HG02759 (cell line): Measurements from ENCODE around the gene PARD3.
"Not testable (repeated sequence)": the region's sequence is repeated elsewhere in the genome, so short reads cannot be mapped to it uniquely, and the experiment has no call there.

ENCODE experiments used
- ATAC-seq: cut with Tn5 transposase; IDR thresholded peaks from one replicate; pipeline ENCODE4 v1.9.1; 2021; ENCODE audit warnings: mild to moderate bottlenecking, moderate library complexity; ENCODE audit not compliant: unreplicated experiment

PARD3 gene

DNA sequence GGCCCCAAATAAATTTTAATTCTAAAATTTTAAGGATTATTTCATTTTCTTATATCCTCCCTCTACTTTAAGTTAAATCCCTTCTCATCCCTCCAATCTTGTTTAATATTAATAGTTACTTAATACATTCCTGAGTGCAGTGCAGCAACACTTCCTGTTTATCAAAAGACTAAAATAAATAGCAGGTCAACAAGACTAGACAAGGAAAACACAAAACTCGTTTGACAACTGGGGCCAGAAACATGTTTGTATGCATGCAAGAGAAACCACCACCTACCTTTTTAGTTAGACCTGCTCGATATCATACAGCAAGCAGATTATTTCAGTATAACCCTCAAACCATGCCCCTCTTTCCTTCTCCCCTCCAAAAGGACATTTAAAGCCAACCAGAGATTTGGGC, 95.8 kb downstream of the PARD3 start:
- no peak for ATAC-seq

DNA sequence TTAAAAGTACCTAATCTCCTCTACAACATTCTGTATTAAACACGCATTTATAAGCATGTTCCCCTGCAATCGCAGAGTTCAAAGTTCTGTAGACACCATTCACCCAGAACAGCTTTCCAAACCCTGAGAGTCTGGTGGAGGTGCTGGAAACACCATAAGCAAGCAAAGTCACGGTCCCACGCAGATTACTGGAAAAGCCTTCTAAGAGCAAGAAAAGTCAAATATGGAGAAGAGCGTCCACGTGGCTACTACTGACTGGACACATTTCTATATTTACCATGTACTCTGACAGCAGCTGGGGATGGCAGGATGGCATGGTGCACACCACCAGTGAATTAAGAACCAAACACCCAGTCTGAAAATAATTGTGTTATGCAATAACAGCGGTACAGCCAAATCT, 97.7 kb downstream of the PARD3 start:
- ATAC-seq: no peak

DNA sequence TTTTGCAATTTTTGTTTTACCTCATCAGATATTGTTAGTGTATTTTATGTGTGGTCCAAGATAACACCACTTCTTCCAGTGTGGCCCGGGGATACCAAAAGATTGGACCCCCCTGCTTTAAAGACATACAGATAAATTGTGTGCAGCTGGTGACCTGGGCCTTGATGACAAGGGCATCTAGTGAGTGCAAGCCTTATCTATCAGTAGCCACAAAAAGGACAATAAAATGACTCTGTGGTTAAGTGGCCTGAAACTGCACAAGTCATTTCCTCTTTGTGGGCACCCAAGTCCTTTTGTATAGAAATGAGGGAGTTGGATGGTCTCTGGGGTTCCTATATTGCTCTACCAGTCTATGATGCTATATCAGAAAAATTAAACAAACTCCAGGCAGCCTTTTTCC, 98.1 kb downstream of the PARD3 start:
- peak; percentile 89 for ATAC-seq

DNA sequence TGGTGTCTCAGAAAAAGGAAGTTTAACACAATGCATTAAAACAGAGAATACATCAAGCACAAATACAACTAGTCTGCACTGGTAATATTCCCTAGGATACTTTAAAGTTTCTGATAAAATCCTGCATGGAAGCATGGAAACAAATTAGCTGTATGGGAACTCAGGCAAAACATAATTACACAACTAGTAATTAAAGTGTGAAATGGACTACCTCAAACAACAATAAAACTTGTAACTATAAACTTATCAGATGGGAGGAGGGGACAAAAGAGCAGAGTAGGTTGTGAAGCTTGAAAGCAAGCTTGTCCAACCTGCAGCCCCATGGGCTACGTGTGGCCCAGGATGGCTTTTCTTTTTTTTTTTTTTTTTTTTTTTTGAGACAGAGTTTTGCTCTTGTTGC, 98.9 kb downstream of the PARD3 start:
- no peak for ATAC-seq

DNA sequence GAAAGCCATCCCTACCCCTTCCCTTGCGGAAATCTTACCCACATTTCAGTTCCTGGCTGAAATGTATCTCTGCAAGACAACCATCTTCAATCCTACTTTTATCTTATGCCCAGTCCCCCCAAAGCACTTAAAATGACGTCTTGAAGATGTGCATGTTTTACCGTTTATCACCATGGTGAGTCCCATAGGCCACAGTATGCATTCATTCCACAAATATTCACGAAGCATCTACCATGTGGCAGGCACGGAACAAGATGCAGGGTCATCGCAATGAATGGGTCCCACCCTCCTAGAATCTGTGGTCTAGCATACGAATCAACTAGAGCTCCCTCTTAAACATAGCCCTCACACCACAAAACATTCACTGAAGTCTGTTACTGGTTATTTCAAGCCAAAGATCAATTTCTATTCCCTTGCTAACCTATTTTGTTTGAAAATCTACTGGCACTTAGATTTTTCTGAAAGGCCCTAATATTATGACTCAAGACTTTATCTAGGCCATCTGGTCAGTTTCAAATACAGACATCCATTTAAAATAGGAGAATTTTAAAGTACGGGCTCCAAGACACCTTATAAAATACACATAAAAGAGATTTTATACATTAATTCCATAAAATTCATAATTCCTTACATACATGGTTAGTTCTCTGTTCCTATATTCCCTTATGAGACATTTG, 99.4 kb downstream of the PARD3 start:
- no peak for ATAC-seq

DNA sequence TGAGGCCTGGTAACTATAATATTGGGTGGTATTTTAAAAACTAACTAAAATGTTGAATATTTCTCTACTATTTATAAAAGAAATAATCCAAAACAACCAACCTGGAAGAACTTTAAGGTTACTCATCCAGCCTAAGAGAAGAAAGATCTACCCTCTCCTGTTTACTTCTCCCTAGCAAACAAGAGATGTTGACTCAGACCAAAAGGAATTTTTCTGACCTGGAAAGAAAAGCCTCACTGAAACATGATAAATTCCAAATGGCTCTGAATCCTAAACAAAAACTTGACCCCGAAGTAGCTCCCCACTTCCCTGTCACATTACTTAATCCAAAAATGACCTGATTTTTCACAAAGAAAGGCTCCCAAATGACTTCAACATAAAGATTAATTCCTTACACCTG, 101.2 kb downstream of the PARD3 start:
- no peak for ATAC-seq

DNA sequence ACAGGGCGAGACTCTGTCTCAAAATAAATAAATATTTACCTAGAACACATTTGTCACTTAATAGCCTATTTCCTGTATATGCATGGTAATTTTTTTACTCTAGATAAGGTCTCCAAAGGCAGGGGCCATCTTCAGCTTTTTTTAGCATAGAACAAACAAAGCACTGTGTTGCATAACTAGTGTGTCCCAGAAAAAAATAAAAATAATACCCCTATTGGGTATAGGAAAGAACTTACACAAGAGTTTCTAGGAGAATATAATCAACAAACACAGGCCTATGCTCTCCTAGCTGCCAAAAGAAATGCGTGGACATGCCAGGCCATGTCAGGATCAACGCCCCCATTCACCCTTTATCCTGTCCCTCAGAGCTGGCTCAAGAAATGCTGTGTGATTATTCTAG, 103.6 kb downstream of the PARD3 start:
- ATAC-seq: no peak

DNA sequence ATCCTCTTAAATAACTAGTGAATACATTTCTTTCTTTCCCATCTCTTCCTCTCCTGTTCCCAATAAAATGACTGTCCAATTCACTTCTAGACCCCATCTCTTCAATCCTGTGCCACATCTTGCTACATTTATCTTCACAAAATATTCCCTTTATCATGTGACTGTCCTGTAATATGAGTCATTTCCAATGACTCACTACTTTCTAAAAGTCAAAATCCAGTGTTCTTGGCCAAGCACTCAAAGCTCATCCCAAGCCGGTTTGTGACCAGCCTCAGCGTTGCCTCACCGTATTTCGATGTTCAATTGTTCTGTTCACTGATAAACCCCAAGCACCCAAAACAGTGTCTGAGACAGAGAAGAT, 104.7 kb downstream of the PARD3 start:
- no peak for ATAC-seq

DNA sequence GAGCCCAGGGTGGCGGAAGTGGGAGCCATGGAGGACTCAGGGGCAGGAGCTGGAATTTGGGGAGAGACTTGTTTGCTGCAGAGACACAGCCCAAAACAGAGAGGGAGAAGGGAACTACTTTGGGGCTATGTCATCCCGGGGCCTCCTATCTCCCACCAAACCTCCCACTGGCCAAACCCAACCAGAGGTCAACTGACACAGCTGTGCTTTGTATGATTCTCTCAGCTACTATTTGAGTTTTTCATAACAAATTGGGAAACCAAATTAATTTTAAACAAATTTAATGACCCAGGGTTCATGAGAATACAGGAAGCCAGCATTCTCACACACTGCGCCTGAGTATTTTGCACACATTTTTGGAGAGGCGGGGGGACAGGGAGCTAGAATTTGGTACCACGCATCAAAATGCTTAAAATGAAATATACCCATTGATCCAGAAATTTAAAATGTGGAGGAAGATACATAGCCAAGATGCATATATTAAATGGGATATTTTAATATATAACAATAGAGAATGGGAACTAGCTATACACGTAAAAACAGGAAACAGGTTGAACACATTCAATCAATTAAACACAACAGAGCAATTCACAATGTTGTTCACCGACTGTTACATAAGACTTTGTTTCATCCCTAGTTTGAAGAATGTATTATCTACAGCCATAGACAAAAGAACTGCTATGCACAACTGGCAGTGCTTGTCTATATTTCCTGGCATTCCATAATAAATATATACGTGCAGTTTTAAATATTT, 105.3 kb downstream of the PARD3 start:
- ATAC-seq: no peak

DNA sequence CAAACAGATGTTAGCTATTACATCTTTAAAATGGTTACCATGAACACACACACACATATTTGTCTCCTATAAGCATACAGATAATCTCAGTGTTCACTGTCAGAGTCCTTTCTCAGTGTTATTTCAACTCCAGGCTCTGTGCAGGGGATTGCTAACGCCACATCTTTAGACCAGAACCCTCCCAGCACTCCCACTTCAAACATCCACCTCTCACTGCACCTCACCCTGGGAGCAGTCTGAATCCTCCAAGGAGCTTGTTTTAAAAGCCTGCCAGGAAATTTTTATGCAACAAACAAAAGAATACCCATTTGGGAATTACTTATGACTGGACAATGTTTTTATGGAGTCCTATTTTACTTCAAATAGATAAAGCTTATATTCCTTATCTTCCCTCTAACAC, 107.4 kb downstream of the PARD3 start:
- no peak for ATAC-seq

DNA sequence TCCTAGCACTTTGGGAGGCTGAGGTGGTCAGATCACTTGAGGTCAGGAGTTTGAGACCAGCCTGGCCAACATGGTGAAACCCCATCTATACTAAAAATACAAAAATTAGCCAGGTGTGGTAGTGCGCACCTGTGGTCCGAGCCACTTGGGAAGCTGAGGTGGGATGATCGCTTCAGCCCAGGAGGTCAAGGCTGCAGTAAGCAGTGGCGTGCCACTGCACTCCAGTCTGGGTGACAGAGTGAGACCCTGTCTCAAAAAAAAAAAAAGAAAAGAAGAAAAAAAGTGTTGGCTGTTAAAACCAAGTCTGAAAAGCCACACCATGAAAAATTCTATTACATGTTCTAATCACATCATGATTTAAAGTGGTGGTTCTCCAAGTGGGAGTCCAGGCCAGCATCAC, 108.1 kb downstream of the PARD3 start:
- not testable (repeated sequence) for ATAC-seq

DNA sequence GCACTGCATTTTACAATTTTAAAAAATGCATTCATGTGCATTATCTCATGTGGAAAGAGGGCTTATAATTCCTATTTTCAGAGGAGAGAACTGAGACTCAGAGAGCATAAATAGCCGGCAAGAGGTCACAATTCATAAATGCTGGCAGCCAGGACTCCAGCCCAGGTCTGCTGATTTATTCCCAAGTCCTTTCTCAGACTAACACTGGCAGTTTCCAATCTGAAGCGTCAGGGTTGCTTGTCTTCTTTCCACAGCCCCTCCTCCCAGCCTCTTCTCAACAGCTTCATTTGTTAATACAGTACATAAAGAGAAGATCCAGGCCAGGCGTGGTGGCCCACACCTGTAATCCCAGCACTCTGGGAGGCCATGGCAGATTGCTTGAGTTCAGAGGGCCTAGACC, 108.9 kb downstream of the PARD3 start:
- ATAC-seq: no peak

DNA sequence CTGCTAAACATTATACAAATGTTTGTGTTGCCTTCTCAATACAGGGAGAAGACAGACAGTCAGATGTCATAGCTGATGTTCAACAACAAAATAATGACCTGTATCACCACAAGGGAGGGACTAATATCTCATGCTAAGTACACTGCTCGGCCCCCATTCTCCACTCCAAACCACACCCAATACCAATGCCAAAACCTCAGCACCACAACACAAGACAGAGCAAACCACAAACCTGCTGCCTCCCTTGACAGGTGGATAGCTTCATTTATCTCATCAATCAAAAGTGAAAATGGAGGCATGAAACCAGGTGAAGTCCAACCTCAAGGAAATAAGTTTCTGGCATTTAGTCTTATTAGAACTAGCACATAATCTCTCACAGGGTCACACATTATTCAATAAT, 109.5 kb downstream of the PARD3 start:
- peak; percentile 61 for ATAC-seq

DNA sequence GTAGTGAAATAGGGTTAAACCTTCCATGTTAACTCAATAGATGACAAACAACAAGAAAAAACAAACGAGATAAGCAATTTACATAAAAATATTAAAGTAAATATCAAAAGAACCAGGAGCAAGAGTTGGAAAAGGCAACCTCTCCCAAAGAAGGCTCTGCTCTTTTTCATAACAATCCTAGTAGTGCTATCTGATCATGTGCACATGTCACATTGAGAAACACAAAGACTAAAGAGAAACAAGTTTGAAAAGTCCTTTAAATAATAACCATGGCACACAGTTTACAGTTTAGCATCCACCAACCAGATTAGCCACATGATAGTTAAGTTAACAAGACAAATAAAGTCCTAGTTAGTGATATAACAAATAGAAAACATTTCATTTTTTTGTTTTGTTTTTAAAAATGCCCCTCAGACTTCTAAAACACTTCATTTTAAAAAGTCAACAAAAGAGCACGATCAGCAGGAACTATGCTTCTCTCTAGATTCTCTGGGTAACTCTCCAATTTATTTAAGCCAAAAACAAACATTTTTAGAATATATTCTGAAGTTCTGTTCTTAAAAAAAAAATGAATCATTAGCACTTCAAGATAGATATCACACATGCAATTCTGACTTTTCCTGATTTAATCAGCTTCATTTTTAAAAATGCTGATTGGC, 110.4 kb downstream of the PARD3 start:
- ATAC-seq: no peak

DNA sequence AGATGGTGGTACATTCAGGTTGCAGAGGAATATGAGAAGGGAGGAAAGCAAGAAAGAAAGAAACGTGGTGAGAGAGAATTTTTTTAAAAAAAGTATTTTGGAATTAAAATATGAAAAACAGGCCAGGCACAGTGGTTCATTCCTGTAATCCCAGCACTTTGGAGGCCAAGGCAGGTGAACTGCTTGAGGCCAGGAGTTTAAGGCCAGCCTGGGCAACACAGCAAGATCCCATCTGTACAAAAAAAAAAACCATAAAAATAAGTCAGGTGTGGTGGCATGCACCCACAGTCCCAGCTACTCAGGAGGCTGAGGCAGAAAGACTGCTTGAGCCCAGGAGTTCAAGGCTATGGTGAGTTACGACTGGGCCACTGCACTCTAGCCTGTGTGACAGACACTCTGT, 112.1 kb downstream of the PARD3 start:
- ATAC-seq: no peak

DNA sequence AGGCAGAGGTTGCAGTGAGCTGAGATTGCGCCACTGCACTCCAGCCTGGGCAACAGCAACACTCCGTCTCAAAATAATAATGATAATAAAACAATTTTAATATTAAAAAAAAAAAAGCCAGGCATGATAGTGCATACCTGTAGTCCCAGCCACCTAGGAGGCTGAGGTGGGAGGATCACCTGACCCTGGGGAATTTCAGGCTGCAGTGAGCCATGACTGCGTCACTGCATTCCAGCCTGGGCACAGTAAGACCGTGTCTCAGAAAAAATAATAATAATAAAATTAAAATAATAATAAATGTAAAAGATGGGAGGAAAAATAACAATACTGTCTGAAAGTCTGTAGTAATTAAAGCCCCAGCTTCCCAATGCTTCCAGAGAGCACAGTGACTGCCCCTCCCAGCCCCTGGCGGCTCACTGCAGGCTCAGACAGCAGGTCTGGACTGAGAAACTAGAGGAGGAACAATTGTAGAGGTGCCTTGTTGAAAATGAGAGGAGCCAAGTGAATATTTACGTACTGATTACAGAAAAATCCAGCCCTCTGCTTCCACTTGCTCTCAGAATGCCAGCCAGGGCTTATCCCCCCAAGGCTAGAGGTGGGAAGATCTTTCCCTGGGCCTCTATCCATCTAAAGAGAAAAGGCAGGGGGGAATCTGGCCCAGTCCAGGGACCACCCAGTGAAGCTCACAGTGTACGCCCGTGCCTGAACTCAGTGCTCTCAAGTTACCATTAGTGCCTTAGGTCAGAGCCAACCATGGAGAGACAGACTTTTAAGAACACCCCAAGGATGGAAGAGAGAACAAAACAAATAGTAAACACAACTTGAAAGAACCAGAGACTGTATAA, 112.8 kb downstream of the PARD3 start:
- no peak for ATAC-seq

DNA sequence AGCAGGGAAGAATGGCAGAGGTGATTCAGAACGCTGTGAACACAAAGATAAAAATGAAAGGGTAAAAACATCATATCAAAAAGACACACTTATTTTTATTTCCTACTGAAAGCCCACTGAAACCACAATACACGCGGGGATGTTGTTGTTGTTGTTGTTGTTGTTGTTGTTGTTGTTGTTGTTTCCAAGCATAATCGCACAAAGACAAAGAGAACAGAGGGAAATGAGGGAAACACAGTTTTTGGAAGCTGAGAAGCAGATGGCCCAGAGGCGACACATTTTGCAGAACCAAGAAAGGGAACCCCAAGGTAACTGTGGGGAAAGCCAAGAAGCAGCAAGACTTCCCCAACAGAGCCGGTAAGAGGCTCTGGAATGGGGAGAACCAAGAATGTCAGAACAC, 113.9 kb downstream of the PARD3 start:
- no peak for ATAC-seq

DNA sequence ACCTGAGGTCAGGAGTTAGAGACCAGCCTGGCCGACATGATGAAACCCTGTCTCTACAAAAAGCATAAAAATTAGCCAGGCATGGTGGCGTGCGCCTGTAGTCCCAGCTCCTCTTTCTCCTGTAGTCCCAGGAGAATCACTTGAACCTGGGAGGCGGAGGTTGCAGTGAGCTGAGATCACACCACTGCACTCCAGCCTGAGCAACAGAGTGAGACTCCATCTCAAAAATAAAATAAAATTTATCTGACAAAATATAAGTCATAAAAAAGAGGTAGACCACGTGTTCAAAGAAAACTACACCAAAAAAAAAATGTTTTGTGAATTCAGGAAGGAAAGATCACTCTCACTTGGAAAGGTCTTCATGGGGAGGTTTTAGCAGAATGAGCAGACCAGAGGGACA, 114.3 kb downstream of the PARD3 start:
- ATAC-seq: not testable (repeated sequence)

DNA sequence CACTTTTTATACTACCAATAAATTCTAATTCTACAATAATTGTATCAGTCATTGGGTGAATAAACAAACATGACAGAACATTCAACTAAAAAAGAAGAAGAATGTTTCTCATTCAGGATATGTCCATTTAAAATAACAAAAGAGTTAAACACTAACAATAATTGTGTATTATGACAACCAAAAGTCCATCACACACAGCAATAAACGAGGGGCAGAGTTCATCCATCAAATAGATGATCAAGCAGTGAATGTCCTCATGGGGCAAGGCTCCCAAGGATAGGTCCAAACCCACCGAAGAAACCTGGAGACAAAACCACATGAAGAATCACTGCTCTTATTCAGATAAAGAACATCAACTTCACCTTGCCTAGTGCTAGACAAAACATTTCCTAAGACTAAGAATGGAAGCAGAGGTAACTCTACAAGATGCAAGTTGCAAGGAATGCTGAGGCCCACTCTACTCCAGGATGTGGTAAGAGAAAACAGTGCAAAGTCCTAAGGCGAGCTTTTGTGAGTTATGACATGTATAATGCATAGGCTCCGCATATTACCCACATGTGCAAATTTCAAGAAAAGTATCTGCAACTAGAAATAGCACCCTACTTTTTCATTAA, 115.1 kb downstream of the PARD3 start:
- no peak for ATAC-seq

DNA sequence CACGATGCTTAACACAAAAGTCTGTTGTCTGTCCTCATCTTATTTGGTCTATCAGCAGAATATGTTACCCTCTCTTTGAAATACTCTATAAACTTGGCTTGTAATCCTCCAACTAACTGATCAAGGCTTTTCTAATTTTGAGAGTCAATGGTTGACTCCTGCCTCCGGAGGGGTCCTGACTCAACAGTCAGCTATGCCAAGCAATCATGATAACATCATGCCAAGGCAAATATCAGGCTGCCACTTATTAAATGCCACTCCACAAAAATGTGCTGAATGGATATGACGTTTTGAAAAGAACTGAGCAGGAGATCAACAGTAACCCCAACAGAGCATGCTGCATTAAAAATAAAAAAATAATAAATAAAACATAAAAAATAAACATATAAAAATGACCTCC, 116.1 kb downstream of the PARD3 start:
- no peak for ATAC-seq

DNA sequence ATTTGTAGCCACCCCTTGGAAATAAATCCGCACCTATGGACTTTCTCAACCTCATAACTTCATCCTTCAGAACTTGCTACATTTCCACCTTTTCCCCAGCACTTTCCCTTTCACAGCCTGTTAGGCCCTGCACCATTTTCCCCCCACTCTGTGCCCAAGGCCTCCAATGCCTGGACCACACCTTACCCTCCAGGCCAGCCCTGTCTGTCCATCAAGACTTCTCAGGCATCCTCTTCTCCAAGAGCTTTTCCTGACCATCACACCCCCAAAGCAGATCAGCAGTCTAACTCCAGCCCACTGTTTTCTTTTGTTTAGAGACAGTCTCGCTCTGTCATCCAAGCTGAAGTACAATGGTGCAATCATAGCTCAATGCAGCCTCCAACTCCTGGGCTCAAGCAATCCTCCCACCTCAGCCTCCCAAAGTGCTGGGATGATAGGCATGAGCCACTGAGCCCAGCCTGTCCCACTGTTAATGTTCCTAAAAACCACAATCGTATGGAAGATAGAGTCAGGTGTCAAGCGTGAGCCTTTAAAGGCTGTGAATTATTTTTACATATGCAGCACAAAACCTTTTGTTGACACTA, 116.8 kb downstream of the PARD3 start:
- no peak for ATAC-seq
